22Rv1 (cell line): ENCODE results near the gene FLVCR2.

ENCODE experiments used
- H3K27ac ChIP-seq: fragments of 450-650 bp; 2 replicates; pipeline ENCODE4 v1.5.1; 2017
- CTCF ChIP-seq: fragments of 450-650 bp; IDR thresholded peaks from 2 replicates; pipeline ENCODE4 v1.5.1; 2017; ENCODE audit warnings: mild to moderate bottlenecking
- ZFX ChIP-seq: fragments of 450-650 bp; IDR thresholded peaks from 2 replicates; pipeline ENCODE4 v1.6.1; 2017; ENCODE audit warnings: antibody characterized with exemption, borderline replicate concordance

The FLVCR2 gene

GRCh38 chr14:75547552-75548250 lies 30.7 kb upstream of the FLVCR2 start:
- no peak overlapping the region for H3K27ac ChIP-seq
- TF ChIP-seq CTCF (no peak), ZFX (no peak)

- TF ChIP-seq ZFX (no peak), CTCF (no peak)
- H3K27ac ChIP-seq = no peak overlapping the region
Observed at GRCh38 chr14:75548544-75548943, 29.9 kb upstream of the FLVCR2 start.

GRCh38 chr14:75549169-75549568 lies 29.3 kb upstream of the FLVCR2 start:
- TF ChIP-seq ZFX = no peak
- no peak for TF ChIP-seq CTCF
- H3K27ac ChIP-seq = no peak overlapping the region

- TF ChIP-seq CTCF = no peak
- no peak for TF ChIP-seq ZFX
- H3K27ac ChIP-seq = no peak overlapping the region
Observed at GRCh38 chr14:75551021-75551420, 27.4 kb upstream of the FLVCR2 start.

- H3K27ac ChIP-seq = no peak overlapping the region
- no peak for TF ChIP-seq ZFX
- TF ChIP-seq CTCF = no peak
Observed at GRCh38 chr14:75553157-75553556, 25.3 kb upstream of the FLVCR2 start.

GRCh38 chr14:75553761-75554364 lies 24.6 kb upstream of the FLVCR2 start:
- TF ChIP-seq ZFX (no peak), CTCF (no peak)
- no peak overlapping the region for H3K27ac ChIP-seq

GRCh38 chr14:75554482-75554881 lies 23.9 kb upstream of the FLVCR2 start:
- H3K27ac ChIP-seq = no peak overlapping the region
- no peak for TF ChIP-seq CTCF
- TF ChIP-seq ZFX = no peak
